22Rv1 (cell line): ENCODE results near the gene GNG7.

Source experiments
- ZFX ChIP-seq: fragments of 450-650 bp; IDR thresholded peaks from 2 replicates; pipeline ENCODE4 v1.6.1; 2017; ENCODE audit warnings: antibody characterized with exemption, borderline replicate concordance
- TF ChIP-seq, protein P1 (sequence below): fragments of 450-650 bp; IDR thresholded peaks from 2 replicates; pipeline ENCODE4 v1.5.1; 2017; ENCODE audit warnings: mild to moderate bottlenecking

- TF ChIP-seq ZFX = no peak
- TF ChIP-seq, protein P1, sequence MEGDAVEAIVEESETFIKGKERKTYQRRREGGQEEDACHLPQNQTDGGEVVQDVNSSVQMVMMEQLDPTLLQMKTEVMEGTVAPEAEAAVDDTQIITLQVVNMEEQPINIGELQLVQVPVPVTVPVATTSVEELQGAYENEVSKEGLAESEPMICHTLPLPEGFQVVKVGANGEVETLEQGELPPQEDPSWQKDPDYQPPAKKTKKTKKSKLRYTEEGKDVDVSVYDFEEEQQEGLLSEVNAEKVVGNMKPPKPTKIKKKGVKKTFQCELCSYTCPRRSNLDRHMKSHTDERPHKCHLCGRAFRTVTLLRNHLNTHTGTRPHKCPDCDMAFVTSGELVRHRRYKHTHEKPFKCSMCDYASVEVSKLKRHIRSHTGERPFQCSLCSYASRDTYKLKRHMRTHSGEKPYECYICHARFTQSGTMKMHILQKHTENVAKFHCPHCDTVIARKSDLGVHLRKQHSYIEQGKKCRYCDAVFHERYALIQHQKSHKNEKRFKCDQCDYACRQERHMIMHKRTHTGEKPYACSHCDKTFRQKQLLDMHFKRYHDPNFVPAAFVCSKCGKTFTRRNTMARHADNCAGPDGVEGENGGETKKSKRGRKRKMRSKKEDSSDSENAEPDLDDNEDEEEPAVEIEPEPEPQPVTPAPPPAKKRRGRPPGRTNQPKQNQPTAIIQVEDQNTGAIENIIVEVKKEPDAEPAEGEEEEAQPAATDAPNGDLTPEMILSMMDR = no peak
These were observed 8.8 kb upstream of the GNG7 start for GRCh38 chr19:2711172-2711874.
